HS-27A (cell line): ENCODE measurements around the gene DBNDD1.
"Not testable (repeated sequence)": the region's sequence is repeated elsewhere in the genome, so short reads cannot be mapped to it uniquely, and the experiment has no call there.

Experiments
- DNase-seq: peaks from one replicate; pipeline ENCODE4 v3.0.0-alpha.2; 2012; ENCODE audit warnings: low read depth, missing footprints

Gene DBNDD1

GRCh38 chr16:89990799-89991198 is 28.5 kb downstream of the DBNDD1 start:
- no peak for DNase-seq

- DNase-seq, result no peak
These were observed 30.3 kb downstream of the DBNDD1 start for GRCh38 chr16:89988951-89989350.

GRCh38 chr16:89987169-89987568 is 32.1 kb downstream of the DBNDD1 start:
- no peak for DNase-seq

- DNase-seq, result no peak
These were observed 32.7 kb downstream of the DBNDD1 start for GRCh38 chr16:89986600-89986999.

- DNase-seq, result no peak
These were observed 34.0 kb downstream of the DBNDD1 start for GRCh38 chr16:89985219-89985618.

GRCh38 chr16:89984216-89984615 is 35.0 kb downstream of the DBNDD1 start:
- DNase-seq, result no peak

- DNase-seq, result no peak
These were observed 35.7 kb downstream of the DBNDD1 start for GRCh38 chr16:89983536-89983935.

GRCh38 chr16:89982318-89982717 is 36.9 kb downstream of the DBNDD1 start:
- no peak for DNase-seq

GRCh38 chr16:89981414-89981813 is 37.8 kb downstream of the DBNDD1 start:
- no peak for DNase-seq

- DNase-seq, result no peak
These were observed 44.4 kb downstream of the DBNDD1 start for GRCh38 chr16:89974870-89975269.

- DNase-seq, result no peak
These were observed 45.5 kb downstream of the DBNDD1 start for GRCh38 chr16:89973654-89974335.

- no peak for DNase-seq
These were observed 46.0 kb downstream of the DBNDD1 start for GRCh38 chr16:89973235-89973634.

- DNase-seq, result peak; percentile 73
These were observed 46.7 kb downstream of the DBNDD1 start for GRCh38 chr16:89972244-89973234.

- DNase-seq, result no peak
These were observed 47.6 kb downstream of the DBNDD1 start for GRCh38 chr16:89971495-89972243.

GRCh38 chr16:89969741-89970410 is 49.4 kb downstream of the DBNDD1 start:
- no peak for DNase-seq

- DNase-seq, result not testable (repeated sequence)
These were observed 51.2 kb downstream of the DBNDD1 start for GRCh38 chr16:89968074-89968473.

GRCh38 chr16:89967436-89967835 is 51.8 kb downstream of the DBNDD1 start:
- DNase-seq, result not testable (repeated sequence)

GRCh38 chr16:89966756-89967155 is 52.5 kb downstream of the DBNDD1 start:
- no peak for DNase-seq

- no peak for DNase-seq
These were observed 53.6 kb downstream of the DBNDD1 start for GRCh38 chr16:89965447-89966225.

GRCh38 chr16:89964201-89964600 is 55.1 kb downstream of the DBNDD1 start:
- DNase-seq, result no peak
